Vagina (tissue), 2 donors: ENCODE results near the gene ZDHHC3. TPM values are rescaled to one million over a fixed set of nuclear protein-coding genes. Genes with fewer than 3 reads are reported as not detected.

Experiments
- DNase-seq, 2 donors: peaks; one replicate each; pipeline ENCODE4 v3.0.0-alpha.2; 2017; ENCODE audit errors: extremely low spot score in 2 of 2
- H3K27ac ChIP-seq: fragments of 200-600 bp; sonication (generic); one replicate; pipeline ENCODE4 v1.5.1; 2019
- H3K27me3 ChIP-seq: fragments of 200-600 bp; sonication (generic); one replicate; pipeline ENCODE4 v1.5.1; 2019
- H3K36me3 ChIP-seq, 2 donors: fragments of 200-600 bp; sonication (generic); one replicate each; pipeline ENCODE4 v1.5.1; 2017 to 2019
- H3K4me1 ChIP-seq: fragments of 200-600 bp; sonication (generic); one replicate; pipeline ENCODE4 v1.5.1; 2019
- H3K4me3 ChIP-seq, 2 donors: fragments of 200-600 bp; sonication (generic); 1 replicate in 1 of 2; 2 replicates in 1 of 2; pipeline ENCODE4 v1.5.1; 2016 to 2019
- H3K9me3 ChIP-seq: fragments of 200-600 bp; sonication (generic); one replicate; pipeline ENCODE4 v1.5.1; 2019
- CTCF ChIP-seq, 3 experiments: fragments of 450-650 bp in 2 of 3; fragments of 200-600 bp in 1 of 3; sonication (generic) in 1 of 3; IDR thresholded peaks; one replicate each; pipeline ENCODE4 v1.5.1; 2017 to 2019; ENCODE audit warnings: antibody characterized with exemption in 3 of 3, mild to moderate bottlenecking in 2 of 3, moderate library complexity in 2 of 3
- POLR2A ChIP-seq, 2 donors: fragments of 450-650 bp; IDR thresholded peaks; one replicate each; pipeline ENCODE4 v1.6.1; 2017; ENCODE audit warnings: antibody characterized with exemption in 2 of 2, mild to moderate bottlenecking in 2 of 2, moderate library complexity in 2 of 2
- POLR2AphosphoS5 ChIP-seq, 2 donors: sonication (generic); formaldehyde crosslinking; IDR thresholded peaks; one replicate each; pipeline ENCODE4 v1.9.0; 2017; ENCODE audit warnings: antibody characterized with exemption in 2 of 2, mild to moderate bottlenecking in 2 of 2, low read depth in 1 of 2; ENCODE audit not compliant: insufficient read depth in 1 of 2
- intact Hi-C: fragments of 100-400 bp; cut with DNase I; formaldehyde crosslinking; loops from one replicate; pipeline ENCODE4 v1.15.1; 2023
- total RNA-seq: library from RNA; depleted of rRNA; stranded (reverse); fragments of >200 nt; gene quantifications from one replicate; pipeline ENCODE4 v1.2.3, GENCODE V29; 2016

ZDHHC3 gene
- total RNA-seq, 1 donor from 2014 or later = 83.5 TPM

- H3K4me3 ChIP-seq = no peak overlapping the region
- no peak for TF ChIP-seq POLR2A (IDR thresholded peaks at IDR 0.05)
- no peak for TF ChIP-seq POLR2AphosphoS5 (IDR thresholded peaks at IDR 0.05; ENCODE audit: insufficient read depth in 1 of 2, low read depth in 1 of 2)
- TF ChIP-seq CTCF (IDR thresholded peaks at IDR 0.05) = no peak
- no peak overlapping the region for H3K27ac ChIP-seq
- H3K27me3 ChIP-seq = no peaks in the 10 kb centered on the region
- no peaks in the 10 kb centered on the region for H3K4me1 ChIP-seq
- peaks cover 5 to 29% of the 10 kb centered on the region in 2 donors for H3K36me3 ChIP-seq
- no peaks in the 10 kb centered on the region for H3K9me3 ChIP-seq
- DNase-seq = no peak
- intact Hi-C loops = no loop called here
Measured at GRCh38 chr3:44939581-44940036, 36.4 kb downstream of the ZDHHC3 start.

GRCh38 chr3:44932986-44933944, 42.7 kb downstream of the ZDHHC3 start:
- H3K27me3 ChIP-seq = no peaks in the 10 kb centered on the region
- H3K4me1 ChIP-seq = no peaks in the 10 kb centered on the region
- H3K36me3 ChIP-seq = peaks cover 4 to 31% of the 10 kb centered on the region in 2 donors
- H3K4me3 ChIP-seq = no peak overlapping the region
- H3K9me3 ChIP-seq = no peaks in the 10 kb centered on the region
- TF ChIP-seq POLR2AphosphoS5 (IDR thresholded peaks at IDR 0.05; ENCODE audit: insufficient read depth in 1 of 2, low read depth in 1 of 2) (no peak), CTCF (IDR thresholded peaks at IDR 0.05) (no peak), POLR2A (IDR thresholded peaks at IDR 0.05) (no peak)
- DNase-seq = no peak
- H3K27ac ChIP-seq = no peak overlapping the region
- intact Hi-C loops = no loop called here

DNA sequence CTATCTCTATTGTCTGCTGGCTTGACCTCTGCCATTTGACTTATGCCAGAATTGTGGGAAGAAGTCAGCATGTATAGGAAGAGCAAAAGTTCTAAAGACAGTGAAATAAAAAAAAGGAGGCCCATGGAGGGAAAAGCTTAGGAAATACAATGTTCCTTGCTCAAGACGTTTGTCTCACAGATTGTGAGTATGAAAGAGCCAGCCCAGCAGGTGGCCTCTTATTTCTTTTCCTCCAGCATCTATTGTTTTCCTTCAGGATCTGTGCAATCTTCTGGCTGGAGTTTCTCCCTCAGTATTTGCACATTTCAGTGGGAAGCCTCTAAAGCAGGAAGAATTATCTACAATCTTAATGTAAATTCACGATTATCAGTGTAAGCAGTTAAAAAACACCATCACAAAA, 43.7 kb downstream of the ZDHHC3 start:
- Histone ChIP-seq H3K4me1 (no peaks in the 10 kb centered on the region), H3K4me3 (no peak overlapping the region), H3K9me3 (no peaks in the 10 kb centered on the region), H3K36me3 (peaks cover 0 to 37% of the 10 kb centered on the region in 2 donors), H3K27me3 (no peaks in the 10 kb centered on the region), H3K27ac (no peak overlapping the region)
- intact Hi-C loops = no loop called here
- DNase-seq = no peak
- TF ChIP-seq POLR2AphosphoS5 (IDR thresholded peaks at IDR 0.05; ENCODE audit: insufficient read depth in 1 of 2, low read depth in 1 of 2) = no peak
- TF ChIP-seq POLR2A (IDR thresholded peaks at IDR 0.05) = no peak
- TF ChIP-seq CTCF (IDR thresholded peaks at IDR 0.05) = no peak

GRCh38 chr3:44931791-44932190, 44.2 kb downstream of the ZDHHC3 start:
- no peak overlapping the region for H3K27ac ChIP-seq
- H3K36me3 ChIP-seq = peaks cover 0 to 41% of the 10 kb centered on the region in 2 donors
- no peak overlapping the region for H3K4me3 ChIP-seq
- no peaks in the 10 kb centered on the region for H3K4me1 ChIP-seq
- no peaks in the 10 kb centered on the region for H3K9me3 ChIP-seq
- DNase-seq = no peak
- intact Hi-C loops = no loop called here
- no peak for TF ChIP-seq POLR2A (IDR thresholded peaks at IDR 0.05)
- no peak for TF ChIP-seq CTCF (IDR thresholded peaks at IDR 0.05)
- TF ChIP-seq POLR2AphosphoS5 (IDR thresholded peaks at IDR 0.05; ENCODE audit: insufficient read depth in 1 of 2, low read depth in 1 of 2) = no peak
- no peaks in the 10 kb centered on the region for H3K27me3 ChIP-seq

- DNase-seq = no peak
- Histone ChIP-seq H3K36me3 (peaks cover 0 to 50% of the 10 kb centered on the region in 2 donors), H3K27me3 (no peaks in the 10 kb centered on the region), H3K27ac (no peak overlapping the region), H3K9me3 (no peaks in the 10 kb centered on the region), H3K4me1 (no peaks in the 10 kb centered on the region), H3K4me3 (no peak overlapping the region)
- intact Hi-C loops = no loop called here
- TF ChIP-seq POLR2A (IDR thresholded peaks at IDR 0.05) (no peak), POLR2AphosphoS5 (IDR thresholded peaks at IDR 0.05; ENCODE audit: insufficient read depth in 1 of 2, low read depth in 1 of 2) (no peak), CTCF (IDR thresholded peaks at IDR 0.05) (no peak)
Measured at GRCh38 chr3:44930911-44931310, 45.1 kb downstream of the ZDHHC3 start.
